ENCODE data around the gene MYOZ3.

Gene MYOZ3

GRCh38 chr5:150700594-150701377 is 39.7 kb downstream of the MYOZ3 start, which contains the start of gene RBM22:
Gene RBM22, minus strand, starts transcription at chr5:150701062. Its CDS starts 77 bp downstream, at chr5:150700985.
- DNase-seq (ENCODE audit: low read depth in 2 of 2), result peak; percentile 84 to 90

- DNase-seq (ENCODE audit: low read depth in 2 of 2), result no peak
Measured at GRCh38 chr5:150703762-150704161, 42.7 kb downstream of the MYOZ3 start.

GRCh38 chr5:150706776-150707390 is 45.8 kb downstream of the MYOZ3 start:
- DNase-seq (ENCODE audit: low read depth in 2 of 2), result no peak

- no peak for DNase-seq (ENCODE audit: low read depth in 2 of 2)
Measured at GRCh38 chr5:150710165-150710564, 49.1 kb downstream of the MYOZ3 start.

GRCh38 chr5:150723845-150724244 is 62.8 kb downstream of the MYOZ3 start:
- DNase-seq (ENCODE audit: low read depth in 2 of 2), result no peak

All from stimulated activated CD4-positive, alpha-beta T cell treated with anti-CD3 and anti-CD28 coated beads, Interleukin-15, amount 100 ng/mL, for 48 hours (primary cell).